ENCODE results near the gene NEDD4L.

The NEDD4L gene

GRCh38 chr18:58407263-58407648 lies 363.2 kb downstream of the NEDD4L start:
- no peak overlapping the region for H3K4me3 ChIP-seq (ENCODE audit: low read depth, low read length)
- in situ Hi-C loops (cut with HindIII; ENCODE audit: low sequenced_read_pairs) = no loop called here
- TF ChIP-seq, protein P1, sequence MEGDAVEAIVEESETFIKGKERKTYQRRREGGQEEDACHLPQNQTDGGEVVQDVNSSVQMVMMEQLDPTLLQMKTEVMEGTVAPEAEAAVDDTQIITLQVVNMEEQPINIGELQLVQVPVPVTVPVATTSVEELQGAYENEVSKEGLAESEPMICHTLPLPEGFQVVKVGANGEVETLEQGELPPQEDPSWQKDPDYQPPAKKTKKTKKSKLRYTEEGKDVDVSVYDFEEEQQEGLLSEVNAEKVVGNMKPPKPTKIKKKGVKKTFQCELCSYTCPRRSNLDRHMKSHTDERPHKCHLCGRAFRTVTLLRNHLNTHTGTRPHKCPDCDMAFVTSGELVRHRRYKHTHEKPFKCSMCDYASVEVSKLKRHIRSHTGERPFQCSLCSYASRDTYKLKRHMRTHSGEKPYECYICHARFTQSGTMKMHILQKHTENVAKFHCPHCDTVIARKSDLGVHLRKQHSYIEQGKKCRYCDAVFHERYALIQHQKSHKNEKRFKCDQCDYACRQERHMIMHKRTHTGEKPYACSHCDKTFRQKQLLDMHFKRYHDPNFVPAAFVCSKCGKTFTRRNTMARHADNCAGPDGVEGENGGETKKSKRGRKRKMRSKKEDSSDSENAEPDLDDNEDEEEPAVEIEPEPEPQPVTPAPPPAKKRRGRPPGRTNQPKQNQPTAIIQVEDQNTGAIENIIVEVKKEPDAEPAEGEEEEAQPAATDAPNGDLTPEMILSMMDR (IDR thresholded peaks at IDR 0.05; ENCODE audit: low read depth, low read length, missing control alignments) = no peak
- no peak for DNase-seq (ENCODE audit: low read depth)

GRCh38 chr18:58407649-58408407 lies 363.8 kb downstream of the NEDD4L start:
- H3K4me3 ChIP-seq (ENCODE audit: low read depth, low read length) = no peak overlapping the region
- in situ Hi-C loops (cut with HindIII; ENCODE audit: low sequenced_read_pairs) = no loop called here

DNA sequence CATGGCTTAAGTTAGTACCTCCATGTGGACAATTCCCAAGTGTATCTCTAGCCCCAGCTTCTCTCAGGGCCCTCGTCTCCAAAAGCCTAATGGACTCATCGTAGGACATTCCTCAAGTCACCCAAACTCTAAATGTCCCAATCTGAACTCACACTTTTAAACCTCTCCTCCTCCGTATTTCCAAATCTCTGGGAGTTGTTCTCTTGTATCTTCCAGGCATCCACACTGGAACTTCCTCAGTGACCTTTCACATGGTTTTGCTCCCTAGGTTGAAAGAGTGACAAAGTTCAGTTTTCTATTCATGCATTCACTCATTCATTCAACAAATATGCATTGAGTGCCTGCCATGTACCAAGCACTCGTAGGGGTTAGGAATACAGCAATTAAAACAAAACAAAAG lies 364.6 kb downstream of the NEDD4L start:
- H3K4me3 ChIP-seq (ENCODE audit: low read depth, low read length) = no peak overlapping the region
- in situ Hi-C loops (cut with HindIII; ENCODE audit: low sequenced_read_pairs) = no loop called here
- TF ChIP-seq, protein P1 (IDR thresholded peaks at IDR 0.05; ENCODE audit: low read depth, low read length, missing control alignments) = no peak
- DNase-seq (ENCODE audit: low read depth) = no peak

More at GRCh38 chr18:58407649-58408407, 363.8 kb downstream of the NEDD4L start:
- TF ChIP-seq, protein P1 (IDR thresholded peaks at IDR 0.05; ENCODE audit: low read depth, low read length, missing control alignments) = no peak
- DNase-seq (ENCODE audit: low read depth) = no peak

DNA sequence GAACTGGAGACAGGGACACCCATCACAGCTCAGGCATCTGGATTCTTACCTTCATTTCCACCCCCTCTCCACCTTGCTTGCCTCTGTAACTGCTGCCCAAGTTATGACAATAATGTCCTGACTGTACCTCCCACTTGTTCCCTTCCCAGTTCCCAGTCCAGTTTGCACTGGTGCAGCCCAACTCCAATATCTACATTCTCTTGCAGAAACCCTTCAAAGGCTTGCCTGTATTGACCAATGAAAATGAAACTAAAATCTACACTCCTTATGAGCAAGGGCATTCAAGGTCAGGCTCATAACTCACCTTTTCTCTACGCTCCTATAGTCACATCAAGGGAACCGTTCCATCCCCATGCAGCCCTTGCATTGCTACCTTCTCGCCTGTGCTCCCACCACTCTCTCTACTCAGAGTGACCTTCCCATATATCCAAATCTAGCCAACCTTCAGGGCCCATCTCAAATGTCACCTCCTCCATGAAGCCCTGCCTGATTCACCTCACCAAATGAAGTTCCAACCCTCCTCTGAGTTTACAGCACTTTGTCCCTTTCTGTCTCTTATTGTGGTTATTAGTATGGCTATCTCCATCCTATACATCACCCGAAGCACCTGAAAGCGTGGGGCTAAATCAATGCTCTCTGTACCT lies 365.9 kb downstream of the NEDD4L start:
- DNase-seq (ENCODE audit: low read depth) = no peak
- no peak overlapping the region for H3K4me3 ChIP-seq (ENCODE audit: low read depth, low read length)
- TF ChIP-seq, protein P1 (IDR thresholded peaks at IDR 0.05; ENCODE audit: low read depth, low read length, missing control alignments) = no peak
- in situ Hi-C loops (cut with HindIII; ENCODE audit: low sequenced_read_pairs) = no loop called here

DNA sequence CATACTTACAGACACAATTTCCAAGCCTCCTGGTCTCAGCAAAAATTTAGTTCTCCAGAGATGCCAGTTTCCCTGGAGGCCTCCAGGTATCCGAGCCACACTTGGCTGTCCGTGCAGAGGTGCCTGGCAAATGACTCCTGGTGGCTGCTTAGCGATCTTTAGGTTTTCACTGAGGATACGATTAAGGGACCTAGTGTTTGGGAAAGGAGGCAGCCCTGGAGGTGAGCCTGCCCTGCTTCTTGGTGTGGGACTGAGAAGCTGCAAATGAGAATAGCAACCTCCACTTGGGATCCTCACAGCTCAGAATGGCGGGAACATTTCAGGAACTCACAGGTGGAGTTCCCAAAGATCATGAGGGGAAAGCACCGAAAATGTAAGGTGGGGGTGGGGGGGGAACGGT lies 367.3 kb downstream of the NEDD4L start:
- DNase-seq (ENCODE audit: low read depth) = no peak
- no peak overlapping the region for H3K4me3 ChIP-seq (ENCODE audit: low read depth, low read length)
- TF ChIP-seq, protein P1 (IDR thresholded peaks at IDR 0.05; ENCODE audit: low read depth, low read length, missing control alignments) = no peak
- in situ Hi-C loops (cut with HindIII; ENCODE audit: low sequenced_read_pairs) = no loop called here

GRCh38 chr18:58412844-58413666 lies 369.0 kb downstream of the NEDD4L start:
- TF ChIP-seq, protein P1 (IDR thresholded peaks at IDR 0.05; ENCODE audit: low read depth, low read length, missing control alignments) = no peak
- in situ Hi-C loops (cut with HindIII; ENCODE audit: low sequenced_read_pairs) = no loop called here
- no peak for DNase-seq (ENCODE audit: low read depth)
- H3K4me3 ChIP-seq (ENCODE audit: low read depth, low read length) = no peak overlapping the region

Measured in astrocyte of the cerebellum (primary cell).